Sigmoid colon (tissue), 4 donors: ENCODE measurements around the gene KRTAP12-1.

Experiments used
- EP300 ChIP-seq, 4 donors: sonication (generic); formaldehyde crosslinking; IDR thresholded peaks; one replicate each; pipeline ENCODE4 v1.6.1; 2017; ENCODE audit warnings: antibody characterized with exemption in 4 of 4
- POLR2A ChIP-seq, 2 donors: fragments of 450-650 bp; IDR thresholded peaks; one replicate each; pipeline ENCODE4 v1.6.1; 2016; ENCODE audit warnings: antibody characterized with exemption in 2 of 2, mild to moderate bottlenecking in 2 of 2, moderate library complexity in 2 of 2
- POLR2AphosphoS5 ChIP-seq, 4 donors: sonication (generic); formaldehyde crosslinking; IDR thresholded peaks; one replicate each; pipeline ENCODE4 v1.6.1; 2017; ENCODE audit warnings: antibody characterized with exemption in 4 of 4
- TF ChIP-seq, protein P1 (sequence below), 4 experiments: fragments of 450-650 bp in 3 of 4; fragments of 200-600 bp in 1 of 4; IDR thresholded peaks; one replicate each; pipeline ENCODE4 v1.5.1; 2016 to 2019; ENCODE audit warnings: antibody characterized with exemption in 4 of 4, mild to moderate bottlenecking in 3 of 4, moderate library complexity in 2 of 4

GRCh38 chr21:44710294-44710665 is 28.3 kb upstream of the KRTAP12-1 start:
- no peak for TF ChIP-seq POLR2A (IDR thresholded peaks at IDR 0.05)
- TF ChIP-seq, protein P1, sequence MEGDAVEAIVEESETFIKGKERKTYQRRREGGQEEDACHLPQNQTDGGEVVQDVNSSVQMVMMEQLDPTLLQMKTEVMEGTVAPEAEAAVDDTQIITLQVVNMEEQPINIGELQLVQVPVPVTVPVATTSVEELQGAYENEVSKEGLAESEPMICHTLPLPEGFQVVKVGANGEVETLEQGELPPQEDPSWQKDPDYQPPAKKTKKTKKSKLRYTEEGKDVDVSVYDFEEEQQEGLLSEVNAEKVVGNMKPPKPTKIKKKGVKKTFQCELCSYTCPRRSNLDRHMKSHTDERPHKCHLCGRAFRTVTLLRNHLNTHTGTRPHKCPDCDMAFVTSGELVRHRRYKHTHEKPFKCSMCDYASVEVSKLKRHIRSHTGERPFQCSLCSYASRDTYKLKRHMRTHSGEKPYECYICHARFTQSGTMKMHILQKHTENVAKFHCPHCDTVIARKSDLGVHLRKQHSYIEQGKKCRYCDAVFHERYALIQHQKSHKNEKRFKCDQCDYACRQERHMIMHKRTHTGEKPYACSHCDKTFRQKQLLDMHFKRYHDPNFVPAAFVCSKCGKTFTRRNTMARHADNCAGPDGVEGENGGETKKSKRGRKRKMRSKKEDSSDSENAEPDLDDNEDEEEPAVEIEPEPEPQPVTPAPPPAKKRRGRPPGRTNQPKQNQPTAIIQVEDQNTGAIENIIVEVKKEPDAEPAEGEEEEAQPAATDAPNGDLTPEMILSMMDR (IDR thresholded peaks at IDR 0.05), result no peak
- no peak for TF ChIP-seq EP300 (IDR thresholded peaks at IDR 0.05)
- TF ChIP-seq POLR2AphosphoS5 (IDR thresholded peaks at IDR 0.05), result no peak
